Activated T-cell treated with anti-CD3 and anti-CD28 coated beads, Interleukin-2, amount 50 U/mL, for 72 hours (primary cell): ENCODE results near the gene MBOAT7. TPM values are rescaled to one million over a fixed set of nuclear protein-coding genes. Genes with fewer than 3 reads are reported as not detected.
A peak's percentile ranks its signal among the peaks of the same experiment; 100 is the strongest.
"Not testable (repeated sequence)": the region's sequence is repeated elsewhere in the genome, so short reads cannot be mapped to it uniquely, and the experiment has no call there.

Experiments used
- ATAC-seq, 2 donors: fragments of 150-1000 bp; cut with Tn5 transposase; replicated peaks in 1 of 2; 2 replicates each; pipeline ENCODE4 v1.10.0; 2021; ENCODE audit warnings: moderate library complexity in 2 of 2, mild to moderate bottlenecking in 1 of 2
- DNase-seq, 2 donors: peaks; one replicate each; pipeline ENCODE4 v3.0.0; 2021 to 2022; ENCODE audit warnings: mixed read lengths in 1 of 2
- H3K27ac Mint-ChIP-seq: one replicate; pipeline ENCODE4 v1.8.0; 2022; ENCODE audit warnings: mild to moderate bottlenecking, moderate library complexity, mixed read lengths
- H3K27me3 Mint-ChIP-seq: one replicate; pipeline ENCODE4 v1.8.0; 2022; ENCODE audit warnings: low read depth, mixed read lengths
- H3K36me3 Mint-ChIP-seq, 2 donors: one replicate each; pipeline ENCODE4 v1.8.0; 2022; ENCODE audit warnings: mixed read lengths in 2 of 2, mild to moderate bottlenecking in 1 of 2; ENCODE audit not compliant: insufficient read depth in 2 of 2
- H3K4me1 Mint-ChIP-seq: one replicate; pipeline ENCODE4 v1.8.0; 2022; ENCODE audit warnings: low read depth, mixed read lengths
- H3K4me3 Mint-ChIP-seq, 2 donors: one replicate each; pipeline ENCODE4 v1.8.0; 2022; ENCODE audit warnings: mild to moderate bottlenecking in 2 of 2, mixed read lengths in 2 of 2, moderate library complexity in 2 of 2
- H3K9me3 Mint-ChIP-seq, 2 donors: one replicate each; pipeline ENCODE4 v1.8.0; 2022; ENCODE audit warnings: mixed read lengths in 2 of 2
- total RNA-seq, 2 donors: library from RNA; stranded (reverse); gene quantifications; one replicate each; pipeline ENCODE4 v1.2.3, GENCODE V29; 2022

The MBOAT7 gene, protein sequence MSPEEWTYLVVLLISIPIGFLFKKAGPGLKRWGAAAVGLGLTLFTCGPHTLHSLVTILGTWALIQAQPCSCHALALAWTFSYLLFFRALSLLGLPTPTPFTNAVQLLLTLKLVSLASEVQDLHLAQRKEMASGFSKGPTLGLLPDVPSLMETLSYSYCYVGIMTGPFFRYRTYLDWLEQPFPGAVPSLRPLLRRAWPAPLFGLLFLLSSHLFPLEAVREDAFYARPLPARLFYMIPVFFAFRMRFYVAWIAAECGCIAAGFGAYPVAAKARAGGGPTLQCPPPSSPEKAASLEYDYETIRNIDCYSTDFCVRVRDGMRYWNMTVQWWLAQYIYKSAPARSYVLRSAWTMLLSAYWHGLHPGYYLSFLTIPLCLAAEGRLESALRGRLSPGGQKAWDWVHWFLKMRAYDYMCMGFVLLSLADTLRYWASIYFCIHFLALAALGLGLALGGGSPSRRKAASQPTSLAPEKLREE
- 10 to 100 TPM; 60.3 to 71.0 TPM for total RNA-seq

DNA sequence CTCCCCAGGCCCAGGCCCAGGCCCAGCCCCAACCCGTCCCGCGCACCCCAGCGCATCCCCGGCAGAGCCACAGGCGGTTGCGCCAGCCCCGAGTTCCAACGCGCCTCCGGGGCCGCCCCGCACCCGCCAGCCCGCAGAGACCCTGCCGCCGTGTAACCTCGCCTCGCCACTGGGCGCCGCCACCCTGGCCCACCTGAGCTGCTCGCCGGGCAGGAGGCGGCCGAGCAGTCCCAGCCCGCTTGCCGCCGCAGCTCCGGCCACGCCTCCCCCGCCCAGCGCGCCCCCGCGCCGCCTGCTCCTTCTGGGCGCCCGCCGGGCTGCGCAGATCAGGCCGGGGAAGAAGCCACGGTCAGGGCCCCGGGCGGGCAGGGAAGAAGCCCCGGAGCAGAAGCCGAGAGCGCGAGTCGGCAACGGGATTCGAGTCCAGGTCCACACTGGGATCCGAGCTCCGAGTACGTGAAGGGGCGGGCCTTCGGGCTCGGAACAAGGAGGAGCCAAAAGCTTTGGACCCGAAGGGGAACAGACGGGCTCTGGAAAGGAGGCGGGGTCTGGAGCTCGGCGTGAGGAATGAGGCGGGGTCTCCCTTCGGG lies at the start of gene MBOAT7:
Gene MBOAT7 (minus strand): TSS at position 436 of the 590 bp plus-strand sequence. CDS start 1,072 bp downstream, outside the sequence.
- ATAC-seq (peak; percentile 44 to 46), DNase-seq (peak in 1 of 2 donors; percentile 81)
- peaks cover 2 to 11% of the 10 kb centered on the region in 2 donors for H3K36me3 Mint-ChIP-seq

GRCh38 chr19:54233941-54234340 lies 44.6 kb upstream of the MBOAT7 start:
- Mint-ChIP-seq H3K36me3 (no peaks in the 10 kb centered on the region), H3K4me1 (peaks cover 7% of the 10 kb centered on the region), H3K9me3 (no peaks in the 10 kb centered on the region), H3K4me3 (no peak overlapping the region), H3K27me3 (peaks cover 74% of the 10 kb centered on the region), H3K27ac (no peak overlapping the region)
- DNase-seq: no peak
- no peak for ATAC-seq

More for the DNA sequence above, at the start of gene MBOAT7:
- peak within 1 kb of the TSS; percentile 96 for H3K27ac Mint-ChIP-seq
- no peaks in the 10 kb centered on the region for H3K27me3 Mint-ChIP-seq
- H3K9me3 Mint-ChIP-seq: no peaks in the 10 kb centered on the region
- H3K4me1 Mint-ChIP-seq: peaks cover 49% of the 10 kb centered on the region
- H3K4me3 Mint-ChIP-seq: peak within 1 kb of the TSS; percentile 85 to 96

GRCh38 chr19:54231077-54231931 lies 41.9 kb upstream of the MBOAT7 start:
- H3K27ac Mint-ChIP-seq: no peak overlapping the region

DNA sequence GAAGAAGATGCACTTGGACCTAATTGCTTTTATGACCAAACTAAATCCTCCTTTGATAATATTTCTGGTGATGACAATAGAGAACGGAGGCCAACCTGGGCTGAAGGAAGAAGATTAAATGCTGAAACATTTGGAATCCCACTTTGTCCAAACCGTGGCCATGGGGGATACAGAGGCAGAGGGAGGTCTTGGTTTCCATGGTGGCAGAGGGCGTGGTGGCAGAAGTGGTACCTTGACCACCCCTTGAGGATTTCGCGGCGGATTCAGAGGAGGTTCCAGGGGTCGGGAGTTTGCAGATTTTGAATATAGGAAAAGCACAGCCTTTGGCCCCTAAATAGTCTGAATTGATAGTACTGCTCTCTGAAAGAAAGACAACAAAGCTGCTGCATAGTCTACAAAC lies 40.7 kb upstream of the MBOAT7 start:
- Mint-ChIP-seq H3K27me3 (peaks cover 53% of the 10 kb centered on the region), H3K27ac (no peak overlapping the region), H3K4me3 (no peak overlapping the region), H3K9me3 (no peaks in the 10 kb centered on the region), H3K36me3 (no peaks in the 10 kb centered on the region), H3K4me1 (peaks cover 7% of the 10 kb centered on the region)
- ATAC-seq: no peak
- no peak for DNase-seq

More at GRCh38 chr19:54231077-54231931, 41.9 kb upstream of the MBOAT7 start:
- Mint-ChIP-seq H3K4me1 (peaks cover 7% of the 10 kb centered on the region), H3K4me3 (no peak overlapping the region), H3K27me3 (peaks cover 61% of the 10 kb centered on the region), H3K36me3 (no peaks in the 10 kb centered on the region), H3K9me3 (no peaks in the 10 kb centered on the region)
- DNase-seq: peak; percentile 88 to 92
- ATAC-seq: peak; percentile 97 to 99

DNA sequence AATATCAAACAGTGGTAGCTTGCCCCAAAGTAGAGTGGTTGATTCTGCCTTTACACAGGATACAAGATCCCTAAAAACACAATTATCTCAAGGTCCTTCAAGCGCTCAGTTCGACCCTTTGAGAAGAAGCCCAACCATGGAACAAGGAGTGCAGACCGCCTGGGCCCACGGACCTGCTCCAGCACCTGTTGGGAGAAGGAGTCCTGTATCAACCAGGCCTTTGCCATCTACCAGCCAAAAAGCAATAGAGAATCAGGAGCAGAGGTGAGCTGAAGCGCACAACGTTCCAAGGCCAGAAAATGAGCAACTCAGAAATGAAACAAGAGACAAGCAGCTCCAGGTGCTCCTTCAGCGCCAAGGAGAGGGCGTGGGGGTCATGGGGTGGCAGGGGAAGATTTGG lies 39.8 kb upstream of the MBOAT7 start:
- peaks cover 7% of the 10 kb centered on the region for H3K4me1 Mint-ChIP-seq
- DNase-seq: no peak
- H3K27me3 Mint-ChIP-seq: peaks cover 45% of the 10 kb centered on the region
- H3K4me3 Mint-ChIP-seq: no peak overlapping the region
- H3K36me3 Mint-ChIP-seq: no peaks in the 10 kb centered on the region
- no peak overlapping the region for H3K27ac Mint-ChIP-seq
- no peak for ATAC-seq
- no peaks in the 10 kb centered on the region for H3K9me3 Mint-ChIP-seq

GRCh38 chr19:54224619-54225018 lies 35.2 kb upstream of the MBOAT7 start:
- H3K4me1 Mint-ChIP-seq, H3K9me3 Mint-ChIP-seq, H3K27ac Mint-ChIP-seq, DNase-seq, ATAC-seq, H3K36me3 Mint-ChIP-seq, H3K4me3 Mint-ChIP-seq: not testable (repeated sequence)
- peaks cover 17% of the 10 kb centered on the region for H3K27me3 Mint-ChIP-seq

- H3K27me3 Mint-ChIP-seq: peaks cover 12% of the 10 kb centered on the region
- not testable (repeated sequence) for H3K4me3 Mint-ChIP-seq, DNase-seq, H3K9me3 Mint-ChIP-seq, H3K4me1 Mint-ChIP-seq, H3K36me3 Mint-ChIP-seq, H3K27ac Mint-ChIP-seq, ATAC-seq
Observed at GRCh38 chr19:54223937-54224281, 34.5 kb upstream of the MBOAT7 start.

DNA sequence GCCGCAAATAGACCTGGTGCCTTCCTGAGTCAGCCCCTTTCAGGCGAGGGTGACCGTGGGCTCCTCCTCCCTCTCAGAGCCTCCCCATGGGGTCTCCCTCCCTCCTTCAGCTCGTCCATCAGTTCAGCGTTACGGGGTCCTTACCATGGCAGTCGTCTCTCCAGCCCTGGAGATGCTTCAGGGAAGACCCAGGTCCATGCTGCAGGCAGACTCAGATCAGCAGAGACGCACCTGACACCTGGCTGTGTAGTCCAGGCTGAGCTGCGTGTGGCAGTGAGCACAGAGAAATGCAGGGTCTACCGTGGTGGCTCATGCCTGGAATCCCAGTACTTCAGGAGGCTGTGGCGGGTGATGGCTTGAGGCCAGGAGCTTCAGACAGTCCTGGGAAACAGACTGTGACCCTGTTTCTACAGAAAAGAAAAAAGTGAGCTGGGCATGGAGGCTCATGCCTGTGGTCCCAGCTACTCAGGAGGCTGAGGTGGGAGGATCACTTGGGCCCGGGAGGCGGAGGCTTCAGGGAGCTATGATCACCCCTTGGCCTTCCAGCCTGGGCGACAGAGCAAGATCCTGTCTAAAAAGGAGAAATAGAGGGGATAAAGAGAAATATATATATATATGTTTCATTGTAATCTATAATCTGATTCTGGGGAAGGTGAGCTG lies 34.0 kb upstream of the MBOAT7 start:
- H3K4me3 Mint-ChIP-seq, H3K9me3 Mint-ChIP-seq, H3K36me3 Mint-ChIP-seq, DNase-seq, H3K4me1 Mint-ChIP-seq, H3K27ac Mint-ChIP-seq: not testable (repeated sequence)
- peaks cover 11% of the 10 kb centered on the region for H3K27me3 Mint-ChIP-seq
- peak; percentile 5 to 11 for ATAC-seq

DNA sequence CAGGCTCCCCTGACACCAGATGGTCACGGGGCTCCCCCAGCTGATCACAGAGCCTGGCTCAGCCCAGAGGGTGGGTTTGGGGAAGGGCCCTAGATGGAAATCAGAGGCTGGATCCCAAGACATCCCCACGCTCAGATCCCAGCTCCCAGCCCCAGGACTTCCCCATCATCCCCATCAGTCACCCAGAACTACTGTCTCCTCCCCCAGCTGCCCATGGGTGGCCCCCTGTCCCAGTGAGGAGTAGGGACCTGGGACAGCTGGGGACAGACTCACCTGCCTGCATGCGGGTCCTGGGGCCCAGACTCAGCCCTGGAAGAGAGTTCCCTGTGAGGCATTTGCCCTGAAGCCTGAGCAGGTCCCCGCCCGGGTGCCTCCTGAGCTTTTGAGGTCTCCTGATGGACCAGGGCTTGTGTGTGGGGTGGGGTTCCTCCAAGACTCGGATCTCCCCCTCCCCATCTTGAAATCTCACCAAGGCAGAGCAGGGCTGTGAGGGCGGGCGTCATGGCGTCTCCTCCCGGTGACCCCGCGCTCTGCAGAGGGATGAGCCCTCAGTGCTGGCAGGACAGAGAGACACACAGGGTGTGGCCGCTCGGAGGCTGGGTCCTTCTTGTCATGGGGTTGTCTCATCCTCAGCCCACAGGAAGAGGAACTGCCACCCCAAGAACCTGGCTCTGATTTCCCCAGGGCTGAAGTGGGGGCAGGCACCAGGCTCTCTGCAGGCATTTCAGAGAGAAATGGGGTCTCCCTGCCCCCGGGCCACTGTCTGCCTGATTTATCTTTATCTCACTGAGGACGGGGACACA lies 33.3 kb upstream of the MBOAT7 start, which contains the start of gene LILRB3:
Gene LILRB3 (minus strand): TSS at position 534 of the 803 bp plus-strand sequence. CDS start 31 bp downstream, at position 503.
- H3K27ac Mint-ChIP-seq, H3K4me1 Mint-ChIP-seq, H3K4me3 Mint-ChIP-seq, DNase-seq, H3K9me3 Mint-ChIP-seq, H3K36me3 Mint-ChIP-seq: not testable (repeated sequence)
- ATAC-seq: peak; percentile 26 to 57
- peaks cover 11% of the 10 kb centered on the region for H3K27me3 Mint-ChIP-seq

DNA sequence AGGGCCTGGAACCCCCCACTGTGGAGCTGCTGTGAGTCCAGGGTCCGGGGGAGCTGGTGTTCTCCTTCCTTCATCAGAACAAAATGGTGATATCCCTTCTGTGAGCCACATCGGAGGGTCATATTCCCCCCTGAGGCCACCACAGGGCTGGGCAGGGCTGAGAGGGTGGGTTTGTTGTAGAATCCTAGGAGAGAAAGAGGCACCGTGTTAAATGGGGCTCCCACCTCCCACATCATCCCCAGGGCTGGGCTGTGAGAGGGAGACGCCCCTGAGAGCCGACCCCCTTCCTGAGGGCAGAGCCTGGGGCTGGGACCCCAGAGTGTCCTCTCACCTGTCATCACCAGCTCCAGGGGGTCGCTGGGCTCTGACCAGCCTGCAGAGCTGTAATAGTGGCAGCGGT lies 32.6 kb upstream of the MBOAT7 start:
- not testable (repeated sequence) for ATAC-seq, H3K4me1 Mint-ChIP-seq, H3K4me3 Mint-ChIP-seq, H3K36me3 Mint-ChIP-seq, H3K27ac Mint-ChIP-seq, H3K9me3 Mint-ChIP-seq, DNase-seq
- H3K27me3 Mint-ChIP-seq: peaks cover 11% of the 10 kb centered on the region

DNA sequence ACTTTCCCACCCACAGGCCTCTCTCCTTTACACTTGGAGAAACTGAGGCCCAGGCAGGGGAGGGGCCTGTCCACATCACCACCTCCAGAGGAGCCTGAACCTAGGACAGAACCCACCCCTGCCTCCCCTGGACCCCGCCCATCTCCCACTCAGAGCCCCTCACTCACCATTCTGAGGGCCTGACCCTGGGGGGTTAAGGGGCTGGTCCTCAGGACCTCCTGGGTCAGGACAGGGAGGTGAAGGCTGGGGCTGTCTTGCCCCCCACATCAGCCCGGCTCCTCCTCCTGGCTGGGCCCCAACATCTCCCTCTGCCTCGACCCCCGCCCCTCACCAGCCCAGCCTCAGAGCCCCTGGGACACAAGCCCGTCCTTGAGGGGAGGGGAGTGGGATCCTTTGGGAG lies 30.3 kb upstream of the MBOAT7 start:
- not testable (repeated sequence) for H3K4me3 Mint-ChIP-seq, H3K27ac Mint-ChIP-seq, H3K4me1 Mint-ChIP-seq, H3K36me3 Mint-ChIP-seq, ATAC-seq, DNase-seq, H3K9me3 Mint-ChIP-seq
- peaks cover 11% of the 10 kb centered on the region for H3K27me3 Mint-ChIP-seq
